K562 (cell line): ENCODE data around the gene ECE2. TPM values are rescaled to one million over a fixed set of nuclear protein-coding genes. Genes with fewer than 3 reads are reported as not detected.
A peak's percentile ranks its signal among the peaks of the same experiment; 100 is the strongest.

ENCODE experiments used
- DPF2 ChIP-seq: fragments of 450-650 bp; IDR thresholded peaks from 2 replicates; pipeline ENCODE4 v1.6.1; 2016
- KLF1 ChIP-seq: fragments of 450-650 bp; IDR thresholded peaks from 2 replicates; pipeline ENCODE4 v1.6.1; 2016; ENCODE audit warnings: missing genetic modification characterization, missing compliant biosample characterization
- MIER1 ChIP-seq: fragments of 450-650 bp; IDR thresholded peaks from 2 replicates; pipeline ENCODE4 v1.6.1; 2016; ENCODE audit warnings: antibody characterized with exemption, mild to moderate bottlenecking, low read depth
- MYC ChIP-seq, 2 experiments: fragments of 250-450 bp in 1 of 2; sonication (Bioruptor Pico) in 1 of 2; IDR thresholded peaks; 2 replicates each; pipeline versions ENCODE4 v1.5.1 to v1.6.1; 2012 to 2021; ENCODE audit warnings: low read depth in 2 of 2, borderline replicate concordance in 1 of 2, improper control_type of control experiment in 1 of 2, low read length in 1 of 2, mild to moderate bottlenecking in 1 of 2, moderate library complexity in 1 of 2
- ZC3H4 ChIP-seq: sonication (generic); formaldehyde crosslinking; IDR thresholded peaks from 2 replicates; pipeline ENCODE4 v1.9.0; 2021; ENCODE audit warnings: missing genetic modification reagents, borderline replicate concordance
- ZNF280A ChIP-seq: fragments of 450-650 bp; IDR thresholded peaks from 2 replicates; pipeline ENCODE4 v1.6.1; 2018; ENCODE audit warnings: mild to moderate bottlenecking, low read depth; ENCODE audit not compliant: partially characterized antibody
- ZNF76 ChIP-seq: fragments of 250-450 bp; sonication (Bioruptor Pico); IDR thresholded peaks from 2 replicates; pipeline ENCODE4 v1.4.0; 2020; ENCODE audit warnings: mild to moderate bottlenecking, moderate library complexity, borderline replicate concordance
- polyA plus RNA-seq, 8 experiments: library from polyadenylated mRNA; depleted of rRNA in 4 of 8; stranded (reverse) in 5 of 8; unstranded in 3 of 8; fragments of >200 nt; fragmentation: Nextera tagmentation in 2 of 8; fragmentation: Illumina TruSeq in 1 of 8; extraction: Ambion mirVana in 2 of 8; extraction: Trizol in 1 of 8; gene quantifications; 2 replicates each; pipeline versions ENCODE4 v1.2.1 to v1.2.3, GENCODE V29; 2011 to 2014; ENCODE audit warnings: inconsistent platforms in 1 of 8, missing spikeins in 1 of 8
- total RNA-seq, 7 experiments: library from RNA; depleted of rRNA in 6 of 7; stranded (reverse); fragments of >200 nt in 6 of 7; fragmentation: Illumina TruSeq in 2 of 7; extraction: Trizol in 2 of 7; gene quantifications; 2 replicates each; pipeline versions ENCODE4 v1.2.1 to v1.2.3, GENCODE V29; 2011 to 2021; ENCODE audit warnings: low replicate concordance in 1 of 7
- TF ChIP-seq, protein P1 (sequence below): sonication (generic); formaldehyde crosslinking; IDR thresholded peaks from 2 replicates; pipeline ENCODE4 v1.8.0; 2022; ENCODE audit warnings: mild to moderate bottlenecking, missing genetic modification reagents
- TF ChIP-seq, protein P2 (sequence below), 2 experiments: fragments of 450-650 bp in 1 of 2; sonication (generic) in 1 of 2; formaldehyde crosslinking in 1 of 2; IDR thresholded peaks in 1 of 2; conservative IDR thresholded peaks in 1 of 2; 2 replicates each; pipeline versions ENCODE4 v1.6.1 to v1.8.1; 2016 to 2023; ENCODE audit warnings: mild to moderate bottlenecking in 2 of 2, moderate library complexity in 2 of 2, inconsistent platforms in 1 of 2, missing genetic modification reagents in 1 of 2

ECE2 gene
- total and polyA plus RNA-seq, 9 of the 15 experiments (the other 6 are each of a cell fraction or from before 2014, with no cell fraction given) = not detected

DNA sequence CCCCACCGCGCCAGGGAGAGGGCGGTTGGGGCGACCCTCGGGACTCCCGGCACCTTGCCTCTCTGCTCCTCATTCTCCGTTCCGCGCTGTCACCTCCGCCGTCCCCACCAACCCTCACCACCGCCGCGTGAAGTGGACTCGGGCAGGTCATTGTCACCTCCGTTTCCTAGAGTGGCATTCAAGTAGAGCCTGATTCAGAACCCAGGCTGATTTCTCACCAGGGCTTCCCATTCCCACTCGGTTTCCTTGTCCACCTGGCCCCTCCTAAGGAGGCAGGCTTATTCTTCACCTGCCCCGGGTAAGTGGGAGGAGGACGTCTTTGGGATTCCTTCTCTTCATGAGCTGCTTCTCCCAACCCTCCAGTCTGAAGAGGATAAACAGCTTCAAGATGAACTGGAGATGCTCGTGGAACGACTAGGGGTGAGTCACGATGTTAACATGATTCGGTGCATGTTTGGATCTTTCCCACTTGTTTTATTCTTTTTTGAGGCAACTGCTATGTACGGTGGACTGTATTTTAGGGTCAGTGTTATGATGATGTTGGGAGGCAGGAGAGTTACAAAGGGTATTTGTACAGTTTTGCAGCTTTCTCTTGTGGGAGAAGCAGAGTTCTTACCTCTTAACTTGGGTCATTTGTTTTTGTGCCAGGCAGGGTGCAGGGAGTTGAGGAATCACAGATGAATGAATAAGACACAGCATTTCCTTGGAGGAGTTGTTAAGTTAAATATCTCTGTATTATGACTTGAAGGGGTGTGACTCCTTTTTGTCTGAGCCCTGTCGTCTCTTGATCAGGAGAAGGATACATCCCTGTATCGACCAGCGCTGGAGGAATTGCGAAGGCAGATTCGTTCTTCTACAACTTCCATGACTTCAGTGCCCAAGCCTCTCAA lies 23.9 kb downstream of the ECE2 start (continued):
- TF ChIP-seq, protein P1, sequence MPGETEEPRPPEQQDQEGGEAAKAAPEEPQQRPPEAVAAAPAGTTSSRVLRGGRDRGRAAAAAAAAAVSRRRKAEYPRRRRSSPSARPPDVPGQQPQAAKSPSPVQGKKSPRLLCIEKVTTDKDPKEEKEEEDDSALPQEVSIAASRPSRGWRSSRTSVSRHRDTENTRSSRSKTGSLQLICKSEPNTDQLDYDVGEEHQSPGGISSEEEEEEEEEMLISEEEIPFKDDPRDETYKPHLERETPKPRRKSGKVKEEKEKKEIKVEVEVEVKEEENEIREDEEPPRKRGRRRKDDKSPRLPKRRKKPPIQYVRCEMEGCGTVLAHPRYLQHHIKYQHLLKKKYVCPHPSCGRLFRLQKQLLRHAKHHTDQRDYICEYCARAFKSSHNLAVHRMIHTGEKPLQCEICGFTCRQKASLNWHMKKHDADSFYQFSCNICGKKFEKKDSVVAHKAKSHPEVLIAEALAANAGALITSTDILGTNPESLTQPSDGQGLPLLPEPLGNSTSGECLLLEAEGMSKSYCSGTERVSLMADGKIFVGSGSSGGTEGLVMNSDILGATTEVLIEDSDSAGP (CRISPR knock-in tag) = 0 out of 2 replicates have a peak, but pooled peaks have one; percentile 17
- TF ChIP-seq KLF1 (tag) = 0 out of 2 replicates have a peak, but pooled peaks have one; percentile 14
- TF ChIP-seq MYC (IDR thresholded peaks at IDR 0.05; ENCODE audit: low read depth, low read length) = no peak
- peak; percentile 27; the same call in 1 of the 2 replicates for TF ChIP-seq MYC (CRISPR knock-in tag; IDR thresholded peaks at IDR 0.05; ENCODE audit: borderline replicate concordance, low read depth)
- TF ChIP-seq, protein P2, sequence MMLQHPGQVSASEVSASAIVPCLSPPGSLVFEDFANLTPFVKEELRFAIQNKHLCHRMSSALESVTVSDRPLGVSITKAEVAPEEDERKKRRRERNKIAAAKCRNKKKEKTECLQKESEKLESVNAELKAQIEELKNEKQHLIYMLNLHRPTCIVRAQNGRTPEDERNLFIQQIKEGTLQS (IDR thresholded peaks at IDR 0.05) = peak; percentile 45; the same call in 1 of the 2 replicates
- TF ChIP-seq, protein P2 (CRISPR knock-in tag; conservative IDR thresholded peaks at IDR 0.05) = no peak
- TF ChIP-seq ZNF76 (CRISPR knock-in tag) = 0 out of 2 replicates have a peak, but pooled peaks have one; percentile 1
- TF ChIP-seq MIER1 = 0 out of 2 replicates have a peak, but pooled peaks have one; percentile 37
- TF ChIP-seq ZC3H4 (CRISPR knock-in tag) = no peak
- no peak for TF ChIP-seq ZNF280A
- TF ChIP-seq DPF2 = no peak
